OCI-LY1 (cell line): Measurements from ENCODE around the gene SIK1.
"Not testable (repeated sequence)": the region's sequence is repeated elsewhere in the genome, so short reads cannot be mapped to it uniquely, and the experiment has no call there.

Experiments used
- EZH2 ChIP-seq: fragments of 200-600 bp; sonication (generic), shearing (Covaris generic); IDR thresholded peaks from 2 replicates; pipeline ENCODE4 v1.8.0; 2017; ENCODE audit warnings: borderline replicate concordance, mixed run types, mild to moderate bottlenecking, antibody characterized with exemption, low read length, moderate library complexity, mixed read lengths
- TF ChIP-seq, protein P1 (sequence below): fragments of 200-600 bp; sonication (generic), shearing (Covaris generic); IDR thresholded peaks from 2 replicates; pipeline ENCODE4 v1.5.1; 2017; ENCODE audit warnings: mild to moderate bottlenecking, antibody characterized with exemption, low read length, moderate library complexity, mixed read lengths

GRCh38 chr21:43403651-43404430 is 23.1 kb downstream of the SIK1 start:
- TF ChIP-seq, protein P1, sequence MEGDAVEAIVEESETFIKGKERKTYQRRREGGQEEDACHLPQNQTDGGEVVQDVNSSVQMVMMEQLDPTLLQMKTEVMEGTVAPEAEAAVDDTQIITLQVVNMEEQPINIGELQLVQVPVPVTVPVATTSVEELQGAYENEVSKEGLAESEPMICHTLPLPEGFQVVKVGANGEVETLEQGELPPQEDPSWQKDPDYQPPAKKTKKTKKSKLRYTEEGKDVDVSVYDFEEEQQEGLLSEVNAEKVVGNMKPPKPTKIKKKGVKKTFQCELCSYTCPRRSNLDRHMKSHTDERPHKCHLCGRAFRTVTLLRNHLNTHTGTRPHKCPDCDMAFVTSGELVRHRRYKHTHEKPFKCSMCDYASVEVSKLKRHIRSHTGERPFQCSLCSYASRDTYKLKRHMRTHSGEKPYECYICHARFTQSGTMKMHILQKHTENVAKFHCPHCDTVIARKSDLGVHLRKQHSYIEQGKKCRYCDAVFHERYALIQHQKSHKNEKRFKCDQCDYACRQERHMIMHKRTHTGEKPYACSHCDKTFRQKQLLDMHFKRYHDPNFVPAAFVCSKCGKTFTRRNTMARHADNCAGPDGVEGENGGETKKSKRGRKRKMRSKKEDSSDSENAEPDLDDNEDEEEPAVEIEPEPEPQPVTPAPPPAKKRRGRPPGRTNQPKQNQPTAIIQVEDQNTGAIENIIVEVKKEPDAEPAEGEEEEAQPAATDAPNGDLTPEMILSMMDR: not testable (repeated sequence)
- not testable (repeated sequence) for TF ChIP-seq EZH2
